Breast epithelium (tissue), 4 donors: Measurements from ENCODE around the gene ARHGAP9. TPM values are rescaled to one million over a fixed set of nuclear protein-coding genes. Genes with fewer than 3 reads are reported as not detected.

Experiments used
- DNase-seq, 2 donors: peaks; one replicate each; pipeline ENCODE4 v3.0.0-alpha.2; 2019; ENCODE audit warnings: low spot score in 2 of 2
- H3K27ac ChIP-seq, 2 donors: fragments of 200-600 bp; sonication (generic) in 1 of 2; one replicate each; pipeline ENCODE4 v1.5.1; 2016 to 2019; ENCODE audit warnings: mild to moderate bottlenecking in 1 of 2
- H3K27me3 ChIP-seq, 2 donors: fragments of 200-600 bp; sonication (generic) in 1 of 2; one replicate each; pipeline versions ENCODE4 v1.5.1 to v1.6.0; 2017 to 2019; ENCODE audit warnings: control low read depth in 1 of 2, mild to moderate bottlenecking in 1 of 2
- H3K36me3 ChIP-seq: fragments of 200-600 bp; one replicate; pipeline ENCODE4 v1.5.1; 2019
- H3K4me1 ChIP-seq, 2 donors: fragments of 200-600 bp; sonication (generic); one replicate each; pipeline ENCODE4 v1.5.1; 2016 to 2019; ENCODE audit warnings: control low read depth in 1 of 2
- H3K4me3 ChIP-seq, 3 donors: fragments of 200-600 bp; sonication (generic); 1 replicate in 2 of 3; 2 replicates in 1 of 3; pipeline ENCODE4 v1.5.1; 2016 to 2019; ENCODE audit warnings: mild to moderate bottlenecking in 3 of 3, moderate library complexity in 2 of 3
- H3K9me3 ChIP-seq, 2 donors: fragments of 200-600 bp; sonication (generic) in 1 of 2; one replicate each; pipeline ENCODE4 v1.5.1; 2016 to 2019; ENCODE audit warnings: control low read depth in 1 of 2
- CTCF ChIP-seq, 3 donors: fragments of 450-650 bp; IDR thresholded peaks; one replicate each; pipeline ENCODE4 v1.5.1; 2016 to 2017; ENCODE audit warnings: antibody characterized with exemption in 3 of 3, mild to moderate bottlenecking in 3 of 3, moderate library complexity in 3 of 3
- POLR2A ChIP-seq: fragments of 450-650 bp; IDR thresholded peaks from one replicate; pipeline ENCODE4 v1.6.1; 2016; ENCODE audit warnings: antibody characterized with exemption, mild to moderate bottlenecking, moderate library complexity
- POLR2AphosphoS5 ChIP-seq, 3 donors: sonication (generic); formaldehyde crosslinking; IDR thresholded peaks; one replicate each; pipeline ENCODE4 v1.6.1; 2017; ENCODE audit warnings: antibody characterized with exemption in 3 of 3
- intact Hi-C: fragments of 100-400 bp; cut with DNase I; formaldehyde crosslinking; loops from one replicate; pipeline ENCODE4 v1.15.1; 2023; ENCODE audit warnings: low total_unique reads
- total RNA-seq, 3 donors: library from RNA; depleted of rRNA; stranded (reverse); fragments of >200 nt; gene quantifications; one replicate each; pipeline ENCODE4 v1.1.0, GENCODE V29; 2016

The ARHGAP9 gene
- total RNA-seq, 3 donors from 2014 or later = 10.8 to 16.6 (median 11.1) TPM

GRCh38 chr12:57467915-57468314, 11.8 kb downstream of the ARHGAP9 start:
- no peak for DNase-seq
- H3K4me1 ChIP-seq = no peaks in the 10 kb centered on the region
- no peak overlapping the region for H3K4me3 ChIP-seq
- no peaks in the 10 kb centered on the region for H3K9me3 ChIP-seq
- H3K27ac ChIP-seq = no peak overlapping the region
- H3K27me3 ChIP-seq = no peaks in the 10 kb centered on the region
- TF ChIP-seq POLR2A (no peak), POLR2AphosphoS5 (IDR thresholded peaks at IDR 0.05) (no peak), CTCF (IDR thresholded peaks at IDR 0.05) (no peak)
- intact Hi-C loops = no loop called here
- H3K36me3 ChIP-seq = no peaks in the 10 kb centered on the region

GRCh38 chr12:57467212-57467874, 12.3 kb downstream of the ARHGAP9 start:
- intact Hi-C loops = no loop called here
- TF ChIP-seq POLR2AphosphoS5 (IDR thresholded peaks at IDR 0.05) = no peak
- no peak for TF ChIP-seq POLR2A
- TF ChIP-seq CTCF (IDR thresholded peaks at IDR 0.05) = no peak
- no peaks in the 10 kb centered on the region for H3K27me3 ChIP-seq

GRCh38 chr12:57465747-57466505, 13.7 kb downstream of the ARHGAP9 start:
- DNase-seq = no peak
- TF ChIP-seq POLR2AphosphoS5 (IDR thresholded peaks at IDR 0.05) (no peak), POLR2A (no peak), CTCF (IDR thresholded peaks at IDR 0.05) (no peak)
- H3K36me3 ChIP-seq = no peaks in the 10 kb centered on the region
- H3K27ac ChIP-seq = no peak overlapping the region
- peaks cover 5 to 6% of the 10 kb centered on the region in 2 donors for H3K4me1 ChIP-seq
- no peaks in the 10 kb centered on the region for H3K27me3 ChIP-seq
- intact Hi-C loops = no loop called here
- H3K9me3 ChIP-seq = no peaks in the 10 kb centered on the region
- no peak overlapping the region for H3K4me3 ChIP-seq

More at GRCh38 chr12:57467212-57467874, 12.3 kb downstream of the ARHGAP9 start:
- H3K4me1 ChIP-seq = no peaks in the 10 kb centered on the region
- DNase-seq = no peak
- H3K36me3 ChIP-seq = no peaks in the 10 kb centered on the region
- H3K9me3 ChIP-seq = no peaks in the 10 kb centered on the region
- no peak overlapping the region for H3K27ac ChIP-seq
- no peak overlapping the region for H3K4me3 ChIP-seq

- Histone ChIP-seq H3K9me3 (no peaks in the 10 kb centered on the region), H3K27ac (no peak overlapping the region), H3K4me3 (no peak overlapping the region), H3K36me3 (no peaks in the 10 kb centered on the region), H3K27me3 (no peaks in the 10 kb centered on the region), H3K4me1 (peaks cover 8 to 12% of the 10 kb centered on the region in 2 donors)
- intact Hi-C loops = no loop called here
- no peak for DNase-seq
- no peak for TF ChIP-seq CTCF (IDR thresholded peaks at IDR 0.05)
Measured at GRCh38 chr12:57465030-57465746, 14.5 kb downstream of the ARHGAP9 start.

- no peak for TF ChIP-seq CTCF (IDR thresholded peaks at IDR 0.05)
- no peak for TF ChIP-seq POLR2A
- TF ChIP-seq POLR2AphosphoS5 (IDR thresholded peaks at IDR 0.05) = no peak
- intact Hi-C loops = no loop called here
- Histone ChIP-seq H3K27me3 (no peaks in the 10 kb centered on the region), H3K36me3 (no peaks in the 10 kb centered on the region), H3K27ac (no peak overlapping the region), H3K4me3 (no peak overlapping the region), H3K4me1 (peaks cover 8 to 16% of the 10 kb centered on the region in 2 donors), H3K9me3 (no peaks in the 10 kb centered on the region)
- DNase-seq = no peak
Measured at GRCh38 chr12:57464569-57464968, 15.1 kb downstream of the ARHGAP9 start.
